ENCODE results near the gene SRRM1. TPM values are rescaled to one million over a fixed set of nuclear protein-coding genes. Genes with fewer than 3 reads are reported as not detected.
A peak's percentile ranks its signal among the peaks of the same experiment; 100 is the strongest.

Gene SRRM1
- total RNA-seq, 1 experiment from 2014 or later = 228 TPM

- no peak for TF ChIP-seq ZBTB43 (CRISPR knock-in tag; IDR thresholded peaks at IDR 0.05)
- no peak for TF ChIP-seq PRRX2 (CRISPR knock-in tag; IDR thresholded peaks at IDR 0.05)
- no peak for TF ChIP-seq IRF2 (CRISPR knock-in tag; IDR thresholded peaks at IDR 0.05; ENCODE audit: borderline replicate concordance, low read depth)
- no peak for TF ChIP-seq SMAD3 (CRISPR knock-in tag; IDR thresholded peaks at IDR 0.05; ENCODE audit: borderline replicate concordance)
- TF ChIP-seq MAX (CRISPR knock-in tag; IDR thresholded peaks at IDR 0.05) = no peak
- TF ChIP-seq ZNF232 (CRISPR knock-in tag; IDR thresholded peaks at IDR 0.05) = no peak
- no peak for TF ChIP-seq HMGA2 (CRISPR knock-in tag; IDR thresholded peaks at IDR 0.05)
- TF ChIP-seq ERG (CRISPR knock-in tag; IDR thresholded peaks at IDR 0.05) = no peak
- TF ChIP-seq FOXJ3 (CRISPR knock-in tag; IDR thresholded peaks at IDR 0.05; ENCODE audit: borderline replicate concordance) = no peak
- TF ChIP-seq NR1H2 (CRISPR knock-in tag; IDR thresholded peaks at IDR 0.05) = no peak
Observed at GRCh38 chr1:24636661-24637357, 6.3 kb upstream of the SRRM1 start (continued).

GRCh38 chr1:24639094-24639493, 4.0 kb upstream of the SRRM1 start:
- ChIA-PET POLR2A (no interaction called here), CTCF (interaction anchor here (1.1 to 1.7 kb wide), 2 partner anchors 52 to 246 kb away, joined by 4 to 12 read pairs; no protein-coding TSS in a partner anchor)
- Mint-ChIP-seq H3K9me3 (no peaks in the 10 kb centered on the region), H3K27ac (0 out of 2 replicates have a peak overlapping the region, but pooled peaks have one; percentile 15), H3K4me1 (peaks cover 8% of the 10 kb centered on the region), H3K27me3 (ENCODE audit: low read depth) (peaks cover 4% of the 10 kb centered on the region), H3K4me3 (no peak overlapping the region), H3K36me3 (no peaks in the 10 kb centered on the region)
- TF ChIP-seq ATF6 (CRISPR knock-in tag; IDR thresholded peaks at IDR 0.05) (no peak), MYBL2 (CRISPR knock-in tag; IDR thresholded peaks at IDR 0.05) (no peak)
- no peak for DNase-seq (ENCODE audit: low spot score)
- ATAC-seq = no peak

GRCh38 chr1:24639881-24640280, 3.2 kb upstream of the SRRM1 start:
- no peak for ATAC-seq
- H3K27me3 Mint-ChIP-seq (ENCODE audit: low read depth) = peaks cover 4% of the 10 kb centered on the region
- no peaks in the 10 kb centered on the region for H3K9me3 Mint-ChIP-seq
- TF ChIP-seq MLX (CRISPR knock-in tag; IDR thresholded peaks at IDR 0.05) = no peak
- no peak for TF ChIP-seq HMGXB4 (CRISPR knock-in tag; IDR thresholded peaks at IDR 0.05)
- H3K4me3 Mint-ChIP-seq = no peak overlapping the region
- ChIA-PET POLR2A (interaction anchor here (0.6 to 0.7 kb wide), 3 partner anchors 74 to 328 kb away, joined by 3 to 9 read pairs (median 7); partner anchors contain the start of gene NCMAP), CTCF (interaction anchor here (0.6 to 1.3 kb wide), 6 partner anchors 98 to 1974 kb away, joined by 3 to 6 read pairs (median 3); partner anchors contain the start of gene NIPAL3)
- peaks cover 3% of the 10 kb centered on the region for H3K36me3 Mint-ChIP-seq
- peak overlapping the region; percentile 15; the same call in 1 of the 2 replicates for H3K27ac Mint-ChIP-seq
- no peak for DNase-seq (ENCODE audit: low spot score)
- H3K4me1 Mint-ChIP-seq = peaks cover 15% of the 10 kb centered on the region

Data from WTC11 (cell line).